ENCODE measurements around the gene TRNT1. TPM values are rescaled to one million over a fixed set of nuclear protein-coding genes. Genes with fewer than 3 reads are reported as not detected.

Gene TRNT1
- total RNA-seq, 1 experiment from 2014 or later: 41.7 TPM

- H3K4me1 ChIP-seq (ENCODE audit: insufficient read depth, low read length, poor library complexity, severe bottlenecking): no peaks in the 10 kb centered on the region
- intact Hi-C loops (cut with micrococcal nuclease; ENCODE audit: unreplicated experiment): no loop called here
- peaks cover 87% of the 10 kb centered on the region for H3K36me3 ChIP-seq (ENCODE audit: insufficient read depth, low read length, poor library complexity, severe bottlenecking)
- TF ChIP-seq CTCF (conservative IDR thresholded peaks at IDR 0.05; ENCODE audit: low read depth, low read length) (no peak), EZH2 (IDR thresholded peaks at IDR 0.05; ENCODE audit: borderline replicate concordance, low read depth, low read length, poor library complexity, severe bottlenecking) (no peak)
- BruUV-seq (replicated peaks): no TSS peak
- ChIA-PET POLR2A (ENCODE audit: low non-redundant PET) (no interaction called here), CTCF (no interaction called here)
- H3K27ac ChIP-seq (ENCODE audit: low read depth, low read length, poor library complexity, severe bottlenecking): no peak overlapping the region
- no peak for DNase-seq (ENCODE audit: low spot score)
- H3K27me3 ChIP-seq (replicated peaks; ENCODE audit: insufficient read depth, low read depth, low read length, poor library complexity): no peaks in the 10 kb centered on the region
- no peaks in the 10 kb centered on the region for H3K9me3 ChIP-seq (ENCODE audit: low read depth, low read length, poor library complexity, severe bottlenecking)
- no peak overlapping the region for H3K4me3 ChIP-seq (ENCODE audit: low read depth, low read length, poor library complexity, severe bottlenecking)
Measured at GRCh38 chr3:3141939-3142338, 15.2 kb downstream of the TRNT1 start.

GRCh38 chr3:3145831-3146230, 19.1 kb downstream of the TRNT1 start:
- no peak for TF ChIP-seq EZH2 (IDR thresholded peaks at IDR 0.05; ENCODE audit: borderline replicate concordance, low read depth, low read length, poor library complexity, severe bottlenecking)
- no peak for TF ChIP-seq CTCF (conservative IDR thresholded peaks at IDR 0.05; ENCODE audit: low read depth, low read length)
- H3K36me3 ChIP-seq (ENCODE audit: insufficient read depth, low read length, poor library complexity, severe bottlenecking): peaks cover 88% of the 10 kb centered on the region
- ChIA-PET POLR2A (ENCODE audit: low non-redundant PET) (no interaction called here), CTCF (no interaction called here)
- no peaks in the 10 kb centered on the region for H3K9me3 ChIP-seq (ENCODE audit: low read depth, low read length, poor library complexity, severe bottlenecking)
- H3K4me3 ChIP-seq (ENCODE audit: low read depth, low read length, poor library complexity, severe bottlenecking): no peak overlapping the region
- DNase-seq (ENCODE audit: low spot score): no peak
- no TSS peak for BruUV-seq (replicated peaks)
- intact Hi-C loops (cut with micrococcal nuclease; ENCODE audit: unreplicated experiment): no loop called here
- no peaks in the 10 kb centered on the region for H3K4me1 ChIP-seq (ENCODE audit: insufficient read depth, low read length, poor library complexity, severe bottlenecking)
- no peak overlapping the region for H3K27ac ChIP-seq (ENCODE audit: low read depth, low read length, poor library complexity, severe bottlenecking)
- no peaks in the 10 kb centered on the region for H3K27me3 ChIP-seq (replicated peaks; ENCODE audit: insufficient read depth, low read depth, low read length, poor library complexity)

GRCh38 chr3:3149560-3149959, 22.8 kb downstream of the TRNT1 start:
- POLR2A ChIA-PET (ENCODE audit: low non-redundant PET): no interaction called here
- Histone ChIP-seq H3K36me3 (ENCODE audit: insufficient read depth, low read length, poor library complexity, severe bottlenecking) (peaks cover 82% of the 10 kb centered on the region), H3K4me1 (ENCODE audit: insufficient read depth, low read length, poor library complexity, severe bottlenecking) (no peaks in the 10 kb centered on the region), H3K9me3 (ENCODE audit: low read depth, low read length, poor library complexity, severe bottlenecking) (no peaks in the 10 kb centered on the region), H3K27ac (ENCODE audit: low read depth, low read length, poor library complexity, severe bottlenecking) (no peak overlapping the region), H3K4me3 (ENCODE audit: low read depth, low read length, poor library complexity, severe bottlenecking) (no peak overlapping the region), H3K27me3 (replicated peaks; ENCODE audit: insufficient read depth, low read depth, low read length, poor library complexity) (no peaks in the 10 kb centered on the region)
- CTCF ChIA-PET: no interaction called here
- intact Hi-C loops (cut with micrococcal nuclease; ENCODE audit: unreplicated experiment): no loop called here
- DNase-seq (ENCODE audit: low spot score): no peak
- TF ChIP-seq CTCF (conservative IDR thresholded peaks at IDR 0.05; ENCODE audit: low read depth, low read length): no peak
- TF ChIP-seq EZH2 (IDR thresholded peaks at IDR 0.05; ENCODE audit: borderline replicate concordance, low read depth, low read length, poor library complexity, severe bottlenecking): no peak
- BruUV-seq (replicated peaks): no TSS peak
